DMS79 (cell line): ENCODE results near the gene SUB1.
A peak's percentile ranks its signal among the peaks of the same experiment; 100 is the strongest.
"Not testable (repeated sequence)": the region's sequence is repeated elsewhere in the genome, so short reads cannot be mapped to it uniquely, and the experiment has no call there.

Experiments used
- DNase-seq: peaks from one replicate; lab custom pipeline; 2025; lab: John Stamatoyannopoulos, UW

SUB1 gene

GRCh38 chr5:32585446-32586275 is at the start of gene SUB1:
Gene SUB1 (plus strand): TSS chr5:32585557. CDS start chr5:32588513, 2,956 bp downstream.
- peak; percentile 65 for DNase-seq

DNA sequence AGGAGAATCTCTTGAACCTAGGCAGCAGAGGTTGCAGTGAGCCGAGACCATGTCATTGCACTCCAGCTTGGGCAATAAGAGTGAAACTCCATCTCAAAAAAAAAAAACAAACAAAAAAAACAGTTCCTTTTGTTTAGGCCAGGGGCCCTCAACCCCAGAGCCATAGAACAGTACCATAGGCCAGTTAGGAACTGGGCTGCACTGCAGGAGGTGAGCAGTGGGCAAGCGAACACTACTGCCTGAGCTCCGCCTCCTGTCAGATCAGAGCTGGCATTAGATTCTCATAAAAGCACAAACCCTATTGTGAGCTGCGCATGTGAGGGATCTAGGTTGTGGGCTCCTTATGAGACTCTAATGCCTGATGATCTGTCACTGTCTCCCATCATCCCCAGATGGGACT is 49.1 kb upstream of the SUB1 start:
- DNase-seq = no peak

DNA sequence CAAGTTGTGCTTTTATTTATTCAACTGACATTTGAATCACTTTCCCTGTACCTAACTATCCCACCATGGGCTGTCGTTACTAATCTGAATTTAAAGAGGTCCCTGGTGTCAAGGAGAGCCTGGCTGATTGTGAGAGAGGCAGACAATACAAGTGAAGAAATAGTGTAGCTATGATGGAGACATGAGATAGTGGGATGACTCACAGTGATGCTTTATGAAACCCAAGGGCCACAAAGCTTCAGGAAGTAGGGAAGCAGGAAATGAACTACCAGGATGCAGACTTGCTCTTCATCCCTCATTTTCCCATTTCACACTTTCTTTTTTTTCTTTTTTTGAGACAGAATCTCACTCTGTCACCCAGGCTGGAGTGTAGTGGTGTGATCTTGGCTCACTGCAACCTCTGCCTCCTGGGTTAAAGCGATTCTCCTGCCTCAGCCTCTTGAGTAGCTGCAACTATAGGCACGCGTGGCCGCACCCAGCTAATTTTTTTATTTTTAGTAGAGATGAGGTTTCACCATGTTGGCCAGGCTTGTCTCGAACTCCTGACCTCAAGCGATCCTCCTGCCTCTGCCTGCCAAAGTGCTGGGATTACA is 47.8 kb upstream of the SUB1 start:
- DNase-seq = not testable (repeated sequence)

GRCh38 chr5:32538031-32538547 is 47.3 kb upstream of the SUB1 start:
- DNase-seq = no peak

DNA sequence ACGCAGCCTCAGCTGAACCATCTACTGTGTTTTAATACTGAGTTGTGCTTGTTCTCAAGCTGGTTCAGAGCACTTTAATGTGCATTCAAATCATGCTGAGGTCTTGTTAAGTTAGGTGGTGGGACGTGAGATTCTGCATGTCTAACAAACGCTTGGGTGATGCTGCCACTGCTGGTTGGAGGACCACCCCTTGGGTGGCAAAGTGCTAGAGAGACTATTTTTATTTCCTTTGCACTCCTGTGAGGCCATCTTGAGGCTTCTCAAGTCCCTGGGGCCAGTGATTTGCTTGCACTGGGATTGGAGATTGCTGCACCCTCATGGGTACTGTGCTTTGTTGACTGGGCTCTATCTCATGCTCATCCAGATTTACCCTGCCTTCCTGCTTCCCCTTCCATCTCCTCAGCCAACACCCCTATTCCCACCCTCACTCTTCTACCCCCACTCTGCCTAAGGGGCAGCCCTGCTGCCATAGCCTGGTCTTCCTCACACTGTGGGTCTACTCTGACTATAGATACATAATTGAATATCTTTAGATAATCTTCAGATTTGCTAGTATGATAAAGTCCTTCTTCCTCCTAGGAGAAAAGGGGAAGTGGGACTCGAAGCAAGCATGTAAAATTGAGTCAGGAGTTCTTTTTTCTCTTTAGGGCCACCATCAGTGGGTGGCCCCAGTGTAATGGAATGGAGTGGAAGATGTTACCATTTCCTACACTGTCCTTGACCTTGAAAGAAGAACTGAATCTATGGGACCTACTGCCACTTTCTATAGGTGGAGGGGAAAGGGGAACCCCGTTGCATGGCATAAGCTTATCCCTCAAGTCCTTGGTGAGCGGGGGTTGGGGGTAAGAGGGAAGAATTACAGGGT is 45.1 kb upstream of the SUB1 start:
- DNase-seq = no peak

- DNase-seq = no peak
Measured at GRCh38 chr5:32541241-32541640, 44.1 kb upstream of the SUB1 start.

DNA sequence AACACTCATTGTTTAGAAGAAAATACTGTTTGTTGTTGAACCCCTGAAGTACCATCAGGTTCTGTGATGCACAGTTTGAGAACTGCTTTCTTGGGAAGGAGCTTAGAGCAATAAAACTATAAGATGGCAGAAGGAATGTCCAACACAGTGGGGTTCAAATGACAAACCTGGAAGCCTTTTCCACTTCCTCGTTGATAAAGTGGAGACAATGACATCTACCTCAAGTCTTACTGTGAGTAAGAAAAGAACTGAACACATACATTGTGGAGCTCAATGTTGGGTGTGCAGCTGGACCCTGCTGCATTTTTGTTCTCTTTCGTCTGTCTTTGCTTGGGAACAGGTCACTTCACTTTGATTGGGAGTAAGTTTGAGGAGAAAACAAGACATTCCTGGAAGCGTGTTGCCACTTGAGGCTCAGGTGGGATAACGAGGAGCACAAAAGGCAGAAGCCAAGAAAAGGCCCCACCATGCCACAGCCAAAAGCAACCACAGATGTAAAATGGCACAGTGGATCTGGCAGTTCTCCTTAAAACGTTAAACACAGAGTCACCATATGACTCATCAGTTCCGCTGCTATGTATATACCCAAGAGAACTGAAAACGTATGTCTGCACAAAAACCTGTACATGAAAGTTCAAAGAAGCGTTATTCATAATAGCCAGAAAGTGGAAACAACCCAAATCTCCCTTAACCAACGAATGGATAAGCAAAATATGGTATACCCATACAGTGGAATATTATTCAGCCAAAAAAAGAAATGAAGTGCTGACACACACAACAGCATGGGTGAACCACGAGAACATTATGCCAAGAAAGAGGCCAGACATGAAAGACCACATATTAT is 42.9 kb upstream of the SUB1 start:
- DNase-seq = no peak

- no peak for DNase-seq
Measured at GRCh38 chr5:32543291-32543690, 42.1 kb upstream of the SUB1 start.

DNA sequence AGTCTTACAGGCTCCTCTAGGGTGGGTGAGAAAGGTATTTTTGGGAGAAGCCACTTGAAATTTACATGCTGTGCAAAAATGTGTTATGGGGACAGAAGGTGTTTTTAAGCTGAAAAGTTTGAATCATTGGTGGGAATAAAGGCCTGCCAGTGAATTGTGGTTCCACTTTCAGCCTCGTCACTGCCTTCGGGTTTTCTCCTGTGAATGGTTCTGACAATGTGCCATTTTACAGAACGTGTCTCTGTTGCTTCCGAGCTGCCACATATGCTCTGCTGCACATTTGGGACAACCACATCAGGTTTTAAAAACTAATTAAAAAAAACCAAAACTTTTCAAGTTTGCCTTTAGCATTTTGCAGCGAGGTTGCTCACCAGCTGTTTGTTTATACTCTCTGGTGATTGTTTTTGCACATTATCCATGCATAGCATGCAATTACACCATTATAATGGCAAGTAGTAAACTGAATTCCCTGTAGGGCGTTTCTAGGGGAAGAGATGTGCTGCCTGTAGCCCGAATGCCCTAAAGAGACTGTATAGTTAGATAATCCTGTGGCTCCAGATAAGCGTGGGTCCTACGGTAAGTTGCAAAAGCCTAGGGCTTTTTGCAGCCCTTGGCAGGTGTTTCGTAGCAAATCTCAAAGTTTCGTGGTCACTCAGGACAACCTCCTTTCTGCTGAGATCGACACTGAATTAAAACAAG is 40.1 kb upstream of the SUB1 start:
- no peak for DNase-seq

DNA sequence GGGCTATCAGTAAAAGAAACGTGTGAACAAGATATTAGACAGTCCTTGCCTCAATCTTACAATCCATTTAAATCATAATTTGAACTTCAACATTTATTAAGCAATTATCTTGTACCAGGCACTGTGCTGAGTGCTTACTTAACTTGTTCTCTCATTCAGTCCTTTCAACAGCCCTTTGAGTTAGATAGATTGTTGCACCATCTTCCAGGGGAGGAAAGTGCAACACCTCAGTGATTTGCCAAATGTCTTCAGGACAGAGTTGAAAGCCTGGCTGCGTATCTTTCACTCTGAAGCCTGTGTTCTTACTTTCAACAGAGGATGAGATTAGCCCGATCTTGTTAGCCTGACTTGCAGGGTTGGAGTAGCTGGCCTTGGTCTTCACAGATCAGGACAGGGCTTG is 34.2 kb upstream of the SUB1 start:
- no peak for DNase-seq

- DNase-seq = no peak
Measured at GRCh38 chr5:32551865-32552264, 33.5 kb upstream of the SUB1 start.

- not testable (repeated sequence) for DNase-seq
Measured at GRCh38 chr5:32552491-32552890, 32.9 kb upstream of the SUB1 start.

DNA sequence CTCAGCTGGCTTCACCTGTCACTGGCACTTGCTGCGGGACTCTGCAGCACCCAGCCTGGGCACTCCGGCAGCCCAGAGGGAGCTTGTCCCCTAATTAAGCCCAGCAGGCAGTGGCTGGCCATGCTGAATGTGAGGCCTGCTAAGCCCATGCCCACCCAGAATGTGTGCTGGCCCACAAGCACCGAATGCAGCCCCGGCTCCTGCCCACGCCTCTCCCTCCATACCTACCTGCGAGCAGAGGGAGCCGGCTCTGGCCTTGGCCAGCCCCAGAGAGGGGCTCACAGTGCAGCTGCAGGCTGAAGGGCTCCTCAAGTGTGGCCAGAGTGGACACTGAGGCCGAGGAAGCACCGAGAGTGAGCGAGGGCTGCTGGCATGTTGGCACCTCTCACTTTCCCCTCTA is 32.4 kb upstream of the SUB1 start:
- no peak for DNase-seq

- DNase-seq = not testable (repeated sequence)
Measured at GRCh38 chr5:32554181-32554780, 31.1 kb upstream of the SUB1 start.

DNA sequence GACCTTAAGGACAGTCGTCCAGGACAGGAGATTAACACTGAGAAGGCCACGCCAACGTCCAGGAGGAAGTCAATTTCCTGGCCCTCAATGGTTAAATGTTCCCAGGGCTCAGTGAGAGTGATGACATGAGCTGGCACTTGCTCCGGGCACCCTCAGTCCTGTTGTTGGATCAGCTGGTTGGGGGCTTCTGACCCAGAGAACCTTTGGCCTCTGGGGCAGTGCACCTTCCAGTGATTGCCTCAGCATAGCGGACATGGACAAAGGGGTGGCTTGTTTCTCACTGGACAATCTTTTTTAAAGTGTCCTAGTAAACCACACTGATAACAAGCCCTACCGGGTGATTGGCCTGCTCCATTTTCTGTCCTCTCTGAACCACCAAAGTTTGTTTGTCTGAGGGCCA is 28.8 kb upstream of the SUB1 start:
- not testable (repeated sequence) for DNase-seq

- no peak for DNase-seq
Measured at GRCh38 chr5:32559411-32559810, 25.9 kb upstream of the SUB1 start.

GRCh38 chr5:32559921-32560320 is 25.4 kb upstream of the SUB1 start:
- no peak for DNase-seq

DNA sequence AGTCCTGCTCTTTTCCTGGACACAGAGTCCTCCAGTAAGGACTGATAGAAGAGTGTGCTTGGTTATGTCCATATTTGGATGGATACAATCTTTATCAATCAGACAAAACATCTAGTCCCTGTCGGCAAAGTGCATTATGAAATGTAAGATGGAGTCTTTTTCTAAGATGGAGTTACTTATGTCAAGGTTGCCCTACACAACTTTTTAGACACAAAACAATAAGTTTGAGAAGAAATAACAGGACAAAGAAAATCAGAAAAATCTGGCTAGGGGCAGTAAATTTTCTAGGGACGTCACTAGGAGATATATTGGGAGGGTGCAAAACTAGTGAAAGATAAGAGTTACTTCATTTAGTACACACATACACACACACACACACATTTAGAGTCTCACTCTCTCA is 23.3 kb upstream of the SUB1 start:
- no peak for DNase-seq

- DNase-seq = no peak
Measured at GRCh38 chr5:32562843-32563242, 22.5 kb upstream of the SUB1 start.

GRCh38 chr5:32563614-32564013 is 21.7 kb upstream of the SUB1 start:
- no peak for DNase-seq

GRCh38 chr5:32565145-32565544 is 20.2 kb upstream of the SUB1 start:
- DNase-seq = no peak
